Measurements from ENCODE around the gene MCM9.

MCM9 gene

DNA sequence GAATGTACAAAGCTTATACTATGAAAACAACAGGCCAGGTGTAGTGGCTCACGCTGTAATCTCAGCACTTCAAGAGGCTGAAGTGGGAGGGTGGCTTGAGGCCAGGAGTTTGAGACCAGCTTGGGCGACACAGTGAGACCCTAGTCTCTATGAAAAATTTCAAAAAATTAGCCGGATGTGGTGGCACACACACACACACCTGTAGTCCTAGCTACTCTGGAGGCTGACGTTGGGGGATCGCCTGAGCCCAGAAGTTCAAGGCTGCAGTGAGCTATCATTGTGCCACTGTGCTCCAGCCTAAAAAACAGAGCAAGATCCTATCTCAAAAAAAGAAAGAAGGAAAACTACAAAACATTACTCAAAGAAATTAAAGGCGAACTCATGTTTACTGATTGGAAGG, 48.3 kb downstream of the MCM9 start:
- DNase-seq: no peak
- Histone ChIP-seq H3K4me2 (ENCODE audit: low read length) (no peak overlapping the region), H2AFZ (ENCODE audit: insufficient read depth, low read length, poor library complexity) (no peak overlapping the region), H3K27ac (ENCODE audit: low read depth, low read length) (no peak overlapping the region), H3K27me3 (ENCODE audit: insufficient read depth, low read length) (no peaks in the 10 kb centered on the region), H4K8ac (ENCODE audit: low read depth, low read length) (no peak overlapping the region), H3K4me3 (ENCODE audit: low read depth, low read length) (no peak overlapping the region), H2BK12ac (ENCODE audit: low read length) (no peak overlapping the region), H3K14ac (ENCODE audit: low read length) (no peak overlapping the region), H3K4me1 (ENCODE audit: control insufficient read depth in 1 of 2, insufficient read depth in 2 of 2, low read length in 2 of 2) (peaks cover 0 to 6% of the 10 kb centered on the region in 2 experiments), H3K9me3 (ENCODE audit: insufficient read depth, low read depth, low read length) (no peaks in the 10 kb centered on the region), H3K23ac (ENCODE audit: low read length) (no peak overlapping the region), H4K91ac (ENCODE audit: low read depth, low read length) (no peak overlapping the region), H3K9ac (ENCODE audit: low read length) (no peak overlapping the region), H3K18ac (ENCODE audit: low read length) (no peak overlapping the region), H2AK5ac (ENCODE audit: low read length) (no peak overlapping the region), H2BK120ac (ENCODE audit: insufficient read depth, low read length, poor library complexity) (no peak overlapping the region), H3K36me3 (ENCODE audit: control insufficient read depth in 1 of 2, insufficient read depth in 2 of 2, low read length in 2 of 2) (no peaks in the 10 kb centered on the region), H2BK5ac (ENCODE audit: low read depth, low read length, poor library complexity) (no peak overlapping the region), H3K79me1 (ENCODE audit: low read length) (no peaks in the 10 kb centered on the region), H3K4ac (ENCODE audit: low read depth, low read length) (no peak overlapping the region), H3K79me2 (ENCODE audit: control insufficient read depth, insufficient read depth, low read length, poor library complexity) (no peaks in the 10 kb centered on the region), H4K12ac (ENCODE audit: low read depth, low read length) (no peak overlapping the region)
- WGBS (ENCODE audit: extremely low coverage, insufficient coverage, insufficient read length): no CpG with 5 or more reads among the region's 6 CpGs

DNA sequence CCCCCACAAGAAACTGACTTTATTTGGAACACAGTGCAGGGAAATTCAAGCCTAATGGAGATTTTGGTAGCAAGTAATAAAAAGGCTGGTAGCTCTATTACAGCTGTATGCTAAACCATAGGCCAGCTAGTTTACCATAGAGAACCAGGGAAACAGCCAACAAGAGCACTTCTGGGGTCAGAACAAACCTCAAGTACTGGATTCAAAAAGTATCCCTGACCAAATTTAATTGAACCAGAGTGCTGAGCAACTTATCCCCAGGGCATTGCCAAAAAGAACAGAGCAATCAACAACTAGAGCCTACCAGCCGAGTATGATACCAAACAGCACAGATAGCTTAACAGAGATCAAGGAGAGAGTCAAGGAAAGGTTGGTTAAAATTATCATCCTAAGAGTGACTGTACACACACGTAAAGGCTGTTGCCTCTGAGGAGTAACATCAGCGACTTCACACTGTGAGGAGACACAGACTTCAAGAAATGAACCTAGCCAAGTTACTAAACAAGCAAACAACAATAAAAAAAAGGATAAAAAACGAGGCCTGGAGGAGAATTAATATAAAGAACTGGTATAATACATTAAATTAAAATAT, 52.5 kb downstream of the MCM9 start:
- Histone ChIP-seq H2BK120ac (ENCODE audit: insufficient read depth, low read length, poor library complexity) (no peak overlapping the region), H4K91ac (ENCODE audit: low read depth, low read length) (no peak overlapping the region), H3K9ac (ENCODE audit: low read length) (no peak overlapping the region), H3K18ac (ENCODE audit: low read length) (no peak overlapping the region), H3K79me1 (ENCODE audit: low read length) (no peaks in the 10 kb centered on the region), H3K27ac (ENCODE audit: low read depth, low read length) (no peak overlapping the region), H3K4me3 (ENCODE audit: low read depth, low read length) (no peak overlapping the region), H3K9me3 (ENCODE audit: insufficient read depth, low read depth, low read length) (no peaks in the 10 kb centered on the region), H3K4me2 (ENCODE audit: low read length) (no peak overlapping the region), H2AFZ (ENCODE audit: insufficient read depth, low read length, poor library complexity) (no peak overlapping the region), H2BK5ac (ENCODE audit: low read depth, low read length, poor library complexity) (no peak overlapping the region), H3K14ac (ENCODE audit: low read length) (no peak overlapping the region), H3K79me2 (ENCODE audit: control insufficient read depth, insufficient read depth, low read length, poor library complexity) (no peaks in the 10 kb centered on the region), H3K4me1 (ENCODE audit: control insufficient read depth in 1 of 2, insufficient read depth in 2 of 2, low read length in 2 of 2) (peaks cover 0 to 6% of the 10 kb centered on the region in 2 experiments), H3K4ac (ENCODE audit: low read depth, low read length) (no peak overlapping the region), H2AK5ac (ENCODE audit: low read length) (no peak overlapping the region), H3K27me3 (ENCODE audit: insufficient read depth, low read length) (no peaks in the 10 kb centered on the region), H3K23ac (ENCODE audit: low read length) (no peak overlapping the region), H4K8ac (ENCODE audit: low read depth, low read length) (no peak overlapping the region), H3K36me3 (ENCODE audit: control insufficient read depth in 1 of 2, insufficient read depth in 2 of 2, low read length in 2 of 2) (no peaks in the 10 kb centered on the region), H2BK12ac (ENCODE audit: low read length) (no peak overlapping the region), H4K12ac (ENCODE audit: low read depth, low read length) (no peak overlapping the region)
- WGBS (ENCODE audit: extremely low coverage, insufficient coverage, insufficient read length): no CpG with 5 or more reads among the region's 4 CpGs
- no peak for DNase-seq

- Histone ChIP-seq H3K79me2 (ENCODE audit: control insufficient read depth, insufficient read depth, low read length, poor library complexity) (no peaks in the 10 kb centered on the region), H3K4ac (ENCODE audit: low read depth, low read length) (no peak overlapping the region), H3K9ac (ENCODE audit: low read length) (no peak overlapping the region), H3K4me2 (ENCODE audit: low read length) (no peak overlapping the region), H2AK5ac (ENCODE audit: low read length) (no peak overlapping the region), H3K9me3 (ENCODE audit: insufficient read depth, low read depth, low read length) (no peaks in the 10 kb centered on the region), H3K18ac (ENCODE audit: low read length) (no peak overlapping the region), H2BK120ac (ENCODE audit: insufficient read depth, low read length, poor library complexity) (no peak overlapping the region), H4K12ac (ENCODE audit: low read depth, low read length) (no peak overlapping the region), H3K36me3 (ENCODE audit: control insufficient read depth in 1 of 2, insufficient read depth in 2 of 2, low read length in 2 of 2) (no peaks in the 10 kb centered on the region), H3K4me1 (ENCODE audit: control insufficient read depth in 1 of 2, insufficient read depth in 2 of 2, low read length in 2 of 2) (peaks cover 0 to 9% of the 10 kb centered on the region in 2 experiments), H2BK5ac (ENCODE audit: low read depth, low read length, poor library complexity) (no peak overlapping the region), H3K23ac (ENCODE audit: low read length) (no peak overlapping the region), H3K4me3 (ENCODE audit: low read depth, low read length) (no peak overlapping the region), H2BK12ac (ENCODE audit: low read length) (no peak overlapping the region), H4K8ac (ENCODE audit: low read depth, low read length) (no peak overlapping the region), H3K27me3 (ENCODE audit: insufficient read depth, low read length) (no peaks in the 10 kb centered on the region), H3K27ac (ENCODE audit: low read depth, low read length) (no peak overlapping the region), H2AFZ (ENCODE audit: insufficient read depth, low read length, poor library complexity) (no peak overlapping the region), H3K79me1 (ENCODE audit: low read length) (peaks cover 2% of the 10 kb centered on the region), H3K14ac (ENCODE audit: low read length) (no peak overlapping the region), H4K91ac (ENCODE audit: low read depth, low read length) (no peak overlapping the region)
- no peak for DNase-seq
- no CpG with 5 or more reads among the region's 9 CpGs for WGBS (ENCODE audit: extremely low coverage, insufficient coverage, insufficient read length)
These were observed 53.3 kb downstream of the MCM9 start for GRCh38 chr6:118881440-118882313.

GRCh38 chr6:118877806-118878205, 57.2 kb downstream of the MCM9 start:
- Histone ChIP-seq H2AFZ (ENCODE audit: insufficient read depth, low read length, poor library complexity) (no peak overlapping the region), H3K23ac (ENCODE audit: low read length) (no peak overlapping the region), H3K9me3 (ENCODE audit: insufficient read depth, low read depth, low read length) (no peaks in the 10 kb centered on the region), H3K36me3 (ENCODE audit: control insufficient read depth in 1 of 2, insufficient read depth in 2 of 2, low read length in 2 of 2) (no peaks in the 10 kb centered on the region), H3K27ac (ENCODE audit: low read depth, low read length) (no peak overlapping the region), H3K9ac (ENCODE audit: low read length) (no peak overlapping the region), H3K4me1 (ENCODE audit: control insufficient read depth in 1 of 2, insufficient read depth in 2 of 2, low read length in 2 of 2) (peaks cover 0 to 9% of the 10 kb centered on the region in 2 experiments), H3K79me1 (ENCODE audit: low read length) (peaks cover 2% of the 10 kb centered on the region), H3K14ac (ENCODE audit: low read length) (no peak overlapping the region), H4K91ac (ENCODE audit: low read depth, low read length) (no peak overlapping the region), H2BK12ac (ENCODE audit: low read length) (no peak overlapping the region), H3K18ac (ENCODE audit: low read length) (no peak overlapping the region), H4K8ac (ENCODE audit: low read depth, low read length) (no peak overlapping the region), H3K27me3 (ENCODE audit: insufficient read depth, low read length) (no peaks in the 10 kb centered on the region), H3K79me2 (ENCODE audit: control insufficient read depth, insufficient read depth, low read length, poor library complexity) (no peaks in the 10 kb centered on the region), H4K12ac (ENCODE audit: low read depth, low read length) (no peak overlapping the region), H2AK5ac (ENCODE audit: low read length) (no peak overlapping the region), H2BK120ac (ENCODE audit: insufficient read depth, low read length, poor library complexity) (no peak overlapping the region), H2BK5ac (ENCODE audit: low read depth, low read length, poor library complexity) (no peak overlapping the region), H3K4me2 (ENCODE audit: low read length) (no peak overlapping the region), H3K4ac (ENCODE audit: low read depth, low read length) (no peak overlapping the region), H3K4me3 (ENCODE audit: low read depth, low read length) (no peak overlapping the region)
- peak; percentile 59 to 85 for DNase-seq
- no CpG with 5 or more reads among the region's 2 CpGs for WGBS (ENCODE audit: extremely low coverage, insufficient coverage, insufficient read length)

Measured in trophoblast cell (in vitro differentiated cells and primary cell).